Lung (tissue), 12 donors: ENCODE data around the gene LEMD2. TPM values are rescaled to one million over a fixed set of nuclear protein-coding genes. Genes with fewer than 3 reads are reported as not detected.

Experiments used
- ATAC-seq: fragments of 200-7000 bp; cut with Tn5 transposase; one replicate; pipeline ENCODE4 v1.9.1; 2020; ENCODE audit warnings: moderate number of reproducible peaks; ENCODE audit not compliant: insufficient read depth, low FRiP score
- DNase-seq, 3 donors: peaks; one replicate each; pipeline ENCODE4 v3.0.0-alpha.2; 2013 to 2017
- H3K27ac ChIP-seq, 2 donors: one replicate each; pipeline ENCODE4 v1.5.1; 2013; ENCODE audit warnings: mild to moderate bottlenecking in 2 of 2, moderate library complexity in 2 of 2, control low read depth in 1 of 2, inconsistent platforms in 1 of 2, low read depth in 1 of 2, low read length in 1 of 2
- H3K27me3 ChIP-seq, 3 donors: one replicate each; pipeline ENCODE4 v1.5.1; 2013; ENCODE audit warnings: low read length in 2 of 3; ENCODE audit not compliant: control insufficient read depth in 3 of 3, insufficient read depth in 3 of 3
- H3K36me3 ChIP-seq, 4 donors: one replicate each; pipeline ENCODE4 v1.5.1; 2013; ENCODE audit warnings: low read length in 4 of 4, mild to moderate bottlenecking in 1 of 4, moderate library complexity in 1 of 4; ENCODE audit not compliant: control insufficient read depth in 4 of 4, insufficient read depth in 4 of 4
- H3K4me1 ChIP-seq, 5 donors: one replicate each; pipeline ENCODE4 v1.5.1; 2013; ENCODE audit warnings: low read length in 5 of 5, mild to moderate bottlenecking in 2 of 5, moderate library complexity in 1 of 5; ENCODE audit not compliant: control insufficient read depth in 5 of 5, insufficient read depth in 5 of 5
- H3K4me3 ChIP-seq: one replicate; pipeline ENCODE4 v1.5.1; 2013; ENCODE audit warnings: mild to moderate bottlenecking, control low read depth, moderate library complexity
- H3K9ac ChIP-seq, 2 donors: one replicate each; pipeline ENCODE4 v1.5.1; 2013; ENCODE audit warnings: low read length in 2 of 2, control low read depth in 1 of 2; ENCODE audit not compliant: insufficient read depth in 1 of 2
- H3K9me3 ChIP-seq, 4 donors: one replicate each; pipeline ENCODE4 v1.5.1; 2013; ENCODE audit warnings: low read length in 3 of 4, mild to moderate bottlenecking in 1 of 4, moderate library complexity in 1 of 4; ENCODE audit not compliant: control insufficient read depth in 4 of 4, insufficient read depth in 3 of 4
- WGBS, 2 donors: extraction: QIAGEN DNeasy Blood & Tissue Kit; methylation state at CpG; one replicate each; pipeline ENCODE4 v1.1.7; 2013; 5-methylcytosine and 5-hydroxymethylcytosine counted together
- polyA plus RNA-seq, 2 donors: library from polyadenylated mRNA; stranded (reverse); fragments of 200-250 nt; gene quantifications; one replicate each; pipeline ENCODE4 v1.2.1, GENCODE V29; 2013
- total RNA-seq, 2 donors: library from RNA; depleted of rRNA in 1 of 2; stranded (reverse); fragments of >200 nt in 1 of 2; gene quantifications; one replicate each; pipeline ENCODE4 v1.2.1, GENCODE V29; 2014 to 2021
- TF ChIP-seq, protein P1 (sequence below): IDR thresholded peaks from 2 replicates; pipeline ENCODE4 v1.5.1; 2012; ENCODE audit warnings: mild to moderate bottlenecking; ENCODE audit errors: control extremely low read depth, extremely low read depth
- donor health status: control.
- donor health status: control.
- donor health status: Bipolar disorder and iron deficiency.
- donor health status: healthy.
- donor health status: DM: yes; HTN: yes; CAD: no.

LEMD2 gene
- total and polyA plus RNA-seq, 4 donors = 52.1 to 63.6 (median 54.5) TPM

DNA sequence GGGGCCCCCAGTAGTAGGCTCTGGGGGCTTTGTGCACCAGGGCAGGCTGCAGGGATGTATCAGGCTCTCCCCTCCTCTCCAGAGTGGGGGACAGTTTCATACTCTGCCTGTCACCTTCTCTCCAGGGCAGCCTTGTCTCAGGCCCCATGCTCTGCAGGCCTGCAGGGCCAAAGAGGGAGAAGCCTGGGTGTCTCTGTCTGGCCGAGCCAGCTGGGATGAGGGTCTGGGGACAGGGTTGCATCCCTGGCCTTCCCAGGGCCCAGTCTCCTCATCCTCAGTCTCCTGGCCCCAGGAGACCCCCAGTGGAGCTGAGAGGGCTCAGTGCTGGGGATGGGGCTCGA lies 27.4 kb downstream of the LEMD2 start:
- Histone ChIP-seq H3K4me1 (peaks cover 0 to 52% (median 17%) of the 10 kb centered on the region in 5 donors), H3K4me3 (no peak overlapping the region), H3K36me3 (no peaks in the 10 kb centered on the region), H3K27ac (peak overlapping the region in 1 of 2 donors; percentile 76), H3K9ac (peak overlapping the region in 1 of 2 donors; percentile 17), H3K27me3 (no peaks in the 10 kb centered on the region), H3K9me3 (no peaks in the 10 kb centered on the region)
- no peak for DNase-seq
- WGBS, 2 donors = 80 to 97% methylated on average over 2 of the region's 2 CpGs
- TF ChIP-seq, protein P1, sequence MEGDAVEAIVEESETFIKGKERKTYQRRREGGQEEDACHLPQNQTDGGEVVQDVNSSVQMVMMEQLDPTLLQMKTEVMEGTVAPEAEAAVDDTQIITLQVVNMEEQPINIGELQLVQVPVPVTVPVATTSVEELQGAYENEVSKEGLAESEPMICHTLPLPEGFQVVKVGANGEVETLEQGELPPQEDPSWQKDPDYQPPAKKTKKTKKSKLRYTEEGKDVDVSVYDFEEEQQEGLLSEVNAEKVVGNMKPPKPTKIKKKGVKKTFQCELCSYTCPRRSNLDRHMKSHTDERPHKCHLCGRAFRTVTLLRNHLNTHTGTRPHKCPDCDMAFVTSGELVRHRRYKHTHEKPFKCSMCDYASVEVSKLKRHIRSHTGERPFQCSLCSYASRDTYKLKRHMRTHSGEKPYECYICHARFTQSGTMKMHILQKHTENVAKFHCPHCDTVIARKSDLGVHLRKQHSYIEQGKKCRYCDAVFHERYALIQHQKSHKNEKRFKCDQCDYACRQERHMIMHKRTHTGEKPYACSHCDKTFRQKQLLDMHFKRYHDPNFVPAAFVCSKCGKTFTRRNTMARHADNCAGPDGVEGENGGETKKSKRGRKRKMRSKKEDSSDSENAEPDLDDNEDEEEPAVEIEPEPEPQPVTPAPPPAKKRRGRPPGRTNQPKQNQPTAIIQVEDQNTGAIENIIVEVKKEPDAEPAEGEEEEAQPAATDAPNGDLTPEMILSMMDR = no peak
- no peak for ATAC-seq

DNA sequence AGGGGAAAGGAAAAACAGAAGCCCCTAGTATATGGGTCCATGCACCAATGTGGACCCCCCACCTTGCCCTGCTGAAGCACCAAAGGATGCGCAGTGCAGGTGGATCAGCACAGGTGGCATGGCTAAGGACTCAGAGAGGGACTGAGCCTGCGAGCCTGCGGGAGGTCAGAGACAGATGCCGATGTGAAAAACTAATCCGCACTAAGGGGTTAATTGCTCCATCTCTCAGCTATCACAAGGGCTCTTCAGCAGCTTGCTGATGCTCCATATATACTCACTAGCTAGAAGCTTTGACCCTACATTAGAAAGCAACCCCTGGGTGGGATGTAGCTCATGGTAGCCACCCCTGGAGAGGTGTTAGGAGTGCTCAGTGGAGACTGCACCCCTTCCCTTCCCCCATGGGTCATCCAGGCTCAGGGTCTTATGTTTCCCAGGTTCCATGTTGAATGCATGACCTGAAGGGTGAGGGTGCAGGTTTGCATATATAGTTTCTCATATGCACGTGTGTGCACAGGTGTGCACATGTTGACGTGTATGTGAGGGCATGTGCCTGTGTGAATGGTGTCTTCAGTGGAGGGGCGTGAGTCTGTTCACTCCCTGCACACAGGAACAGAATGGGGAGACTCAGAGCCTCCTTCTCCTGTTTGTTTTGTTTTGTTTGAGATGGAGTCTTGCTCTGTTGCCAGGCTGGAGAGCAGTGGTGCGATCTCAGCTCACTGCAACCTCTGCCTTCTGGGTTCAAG lies 28.9 kb downstream of the LEMD2 start:
- peaks cover 0 to 52% (median 17%) of the 10 kb centered on the region in 5 donors for H3K4me1 ChIP-seq
- H3K9me3 ChIP-seq = no peaks in the 10 kb centered on the region
- WGBS, 2 donors = 88 to 92% methylated on average over 9 of the region's 9 CpGs
- no peak overlapping the region for H3K9ac ChIP-seq
- DNase-seq (no peak), ATAC-seq (no peak)
- H3K4me3 ChIP-seq = no peak overlapping the region
- H3K27me3 ChIP-seq = no peaks in the 10 kb centered on the region
- TF ChIP-seq, protein P1 = no peak
- no peaks in the 10 kb centered on the region for H3K36me3 ChIP-seq
- H3K27ac ChIP-seq = no peak overlapping the region

DNA sequence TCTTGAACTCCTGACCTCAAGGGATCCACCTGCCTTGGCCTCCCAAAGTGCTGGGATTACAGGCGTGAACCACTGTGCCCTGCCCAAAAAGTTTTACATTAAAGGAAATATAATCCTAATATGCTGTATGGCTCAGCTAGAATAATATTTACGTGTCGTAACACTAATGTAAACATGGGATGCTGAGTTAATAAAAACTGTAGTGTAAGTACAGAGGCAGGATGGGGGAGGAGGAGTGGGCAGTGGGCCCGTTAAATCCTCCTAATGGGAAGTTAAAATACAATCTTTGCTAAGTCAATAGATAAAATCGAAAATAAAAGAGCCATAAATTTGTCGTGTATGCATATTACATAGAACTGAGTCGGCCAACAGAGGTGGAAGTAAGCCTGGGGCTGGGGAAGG lies 30.1 kb downstream of the LEMD2 start:
- peak overlapping the region in 1 of 2 donors; percentile 38 for H3K9ac ChIP-seq
- H3K4me3 ChIP-seq = no peak overlapping the region
- H3K4me1 ChIP-seq = peaks cover 0 to 52% (median 17%) of the 10 kb centered on the region in 5 donors
- no peak overlapping the region for H3K27ac ChIP-seq
- WGBS, 2 donors = 38 to 67% methylated on average over 7 of the region's 7 CpGs
- no peaks in the 10 kb centered on the region for H3K27me3 ChIP-seq
- TF ChIP-seq, protein P1 = no peak
- DNase-seq (peak; percentile 75 to 93 (median 90)), ATAC-seq (no peak)
- no peaks in the 10 kb centered on the region for H3K9me3 ChIP-seq
- H3K36me3 ChIP-seq = no peaks in the 10 kb centered on the region
